Tongue (tissue), 3 donors: Measurements from ENCODE around the gene HBQ1. TPM values are rescaled to one million over a fixed set of nuclear protein-coding genes. Genes with fewer than 3 reads are reported as not detected.
"Not testable (repeated sequence)": the region's sequence is repeated elsewhere in the genome, so short reads cannot be mapped to it uniquely, and the experiment has no call there.

Experiments
- DNase-seq: peaks from one replicate; pipeline ENCODE4 v3.0.0-alpha.2; 2015
- small RNA-seq: library from RNA; depleted of rRNA; stranded (forward); fragments of <200 nt; gene quantifications from one replicate; pipeline ENCODE3, GENCODE V24; 2014; ENCODE audit warnings: low replicate concordance
- total RNA-seq: library from RNA; depleted of rRNA; stranded (reverse); fragments of >200 nt; gene quantifications from one replicate; pipeline ENCODE4 v1.2.3, GENCODE V29; 2014

The HBQ1 gene
- total RNA-seq, 1 donor from 2014 or later, result not detected

GRCh38 chr16:211631-212180 lies 31.4 kb downstream of the HBQ1 start:
- DNase-seq, result not testable (repeated sequence)

- no peak for DNase-seq
Measured at GRCh38 chr16:212999-213398, 32.7 kb downstream of the HBQ1 start.

- no peak for DNase-seq
Measured at GRCh38 chr16:220021-220420, 39.8 kb downstream of the HBQ1 start.

GRCh38 chr16:228151-228851 lies 48.0 kb downstream of the HBQ1 start:
- DNase-seq, result peak; percentile 24

- DNase-seq, result peak; percentile 96
Measured at GRCh38 chr16:228852-229730, 48.8 kb downstream of the HBQ1 start, which contains the start of gene LUC7L. TSS of gene LUC7L (minus strand) at chr16:229449. CDS start at chr16:229339, 110 bp downstream.

- DNase-seq, result no peak
Measured at GRCh38 chr16:229731-230281, 49.5 kb downstream of the HBQ1 start.

GRCh38 chr16:230351-230750 lies 50.1 kb downstream of the HBQ1 start:
- not testable (repeated sequence) for DNase-seq

Small RNA genes within 50 kb of the gene (small RNA-seq; reads per million reads assigned to genes)
- gene RF00019, result not detected

Other genes with a start within 250 kb of the HBQ1 start
- 4.5 TPM for gene POLR3K, start 126.9 kb upstream of the HBQ1 start, total RNA-seq
- gene SNRNP25, start 126.6 kb upstream of the HBQ1 start, total RNA-seq, result 13.0 TPM
- gene RHBDF1, start 107.8 kb upstream of the HBQ1 start, total RNA-seq, result 33.0 TPM
- gene MPG, start 102.2 kb upstream of the HBQ1 start, total RNA-seq, result 42.0 TPM
- 15.7 TPM for gene NPRL3, start 41.8 kb upstream of the HBQ1 start, total RNA-seq
- 6.7 TPM for gene HBZ, start 27.8 kb upstream of the HBQ1 start, total RNA-seq
- 19.6 TPM for gene HBM, start 14.5 kb upstream of the HBQ1 start, total RNA-seq
- gene HBA2, start 7.6 kb upstream of the HBQ1 start, total RNA-seq, result 803 TPM
- gene HBA1, start 3.8 kb upstream of the HBQ1 start, total RNA-seq, result 357 TPM
- gene LUC7L, start 49.0 kb downstream of the HBQ1 start, total RNA-seq, result 60.5 TPM
- 92.7 TPM for gene FAM234A, start 54.4 kb downstream of the HBQ1 start, total RNA-seq
- 2.3 TPM for gene RGS11, start 95.5 kb downstream of the HBQ1 start, total RNA-seq
- 1.7 TPM for gene ARHGDIG, start 100.1 kb downstream of the HBQ1 start, total RNA-seq
- 2.7 TPM for gene PDIA2, start 102.7 kb downstream of the HBQ1 start, total RNA-seq
- gene AXIN1, start 172.3 kb downstream of the HBQ1 start, total RNA-seq, result 18.3 TPM
- gene MRPL28, start 190.1 kb downstream of the HBQ1 start, total RNA-seq, result 41.7 TPM
- gene PGAP6, start 201.5 kb downstream of the HBQ1 start, total RNA-seq, result 29.6 TPM
- 22.8 TPM for gene NME4, start 216.7 kb downstream of the HBQ1 start, total RNA-seq
- 14.1 TPM for gene DECR2, start 221.4 kb downstream of the HBQ1 start, total RNA-seq
- 39.2 TPM for gene RAB11FIP3, start 245.2 kb downstream of the HBQ1 start, total RNA-seq